C4-2B (cell line): ENCODE data around the gene VASN.

Experiments
- CTCF ChIP-seq: fragments of 450-650 bp; conservative IDR thresholded peaks from 2 replicates; pipeline ENCODE4 v1.5.1; 2017; ENCODE audit warnings: mild to moderate bottlenecking
- ZFX ChIP-seq: fragments of 450-650 bp; IDR thresholded peaks from 2 replicates; pipeline ENCODE4 v1.6.1; 2017

- TF ChIP-seq CTCF (no peak), ZFX (no peak)
Measured at GRCh38 chr16:4345836-4346781, 25.5 kb upstream of the VASN start.
